ENCODE measurements around the gene ZNF143.
A peak's percentile ranks its signal among the peaks of the same experiment; 100 is the strongest.
"Not testable (repeated sequence)": the region's sequence is repeated elsewhere in the genome, so short reads cannot be mapped to it uniquely, and the experiment has no call there.

Gene ZNF143

GRCh38 chr11:9549216-9549615, 88.4 kb downstream of the ZNF143 start:
- DNase-seq (ENCODE audit: low read depth), result not testable (repeated sequence)

GRCh38 chr11:9550191-9550628, 89.4 kb downstream of the ZNF143 start:
- DNase-seq (ENCODE audit: low read depth), result no peak

- DNase-seq (ENCODE audit: low read depth), result no peak
These were observed 100.6 kb downstream of the ZNF143 start for GRCh38 chr11:9561279-9561982.

- DNase-seq (ENCODE audit: low read depth), result no peak
These were observed 101.9 kb downstream of the ZNF143 start for GRCh38 chr11:9562716-9563115.

GRCh38 chr11:9563196-9563730, 102.5 kb downstream of the ZNF143 start:
- no peak for DNase-seq (ENCODE audit: low read depth)

- DNase-seq (ENCODE audit: low read depth), result peak; percentile 100
These were observed 105.2 kb downstream of the ZNF143 start for GRCh38 chr11:9565822-9566560.

GRCh38 chr11:9566561-9567063, 105.8 kb downstream of the ZNF143 start:
- no peak for DNase-seq (ENCODE audit: low read depth)

GRCh38 chr11:9567401-9567800, 106.6 kb downstream of the ZNF143 start:
- no peak for DNase-seq (ENCODE audit: low read depth)

- DNase-seq (ENCODE audit: low read depth), result no peak
These were observed 107.5 kb downstream of the ZNF143 start for GRCh38 chr11:9568161-9568853.

- DNase-seq (ENCODE audit: low read depth), result peak; percentile 81
These were observed 108.2 kb downstream of the ZNF143 start for GRCh38 chr11:9568854-9569587.

- DNase-seq (ENCODE audit: low read depth), result no peak
These were observed 108.9 kb downstream of the ZNF143 start for GRCh38 chr11:9569588-9570164.

GRCh38 chr11:9570313-9571025, 109.7 kb downstream of the ZNF143 start:
- no peak for DNase-seq (ENCODE audit: low read depth)

GRCh38 chr11:9571071-9571762, 110.4 kb downstream of the ZNF143 start:
- no peak for DNase-seq (ENCODE audit: low read depth)

- no peak for DNase-seq (ENCODE audit: low read depth)
These were observed 110.9 kb downstream of the ZNF143 start for GRCh38 chr11:9571763-9572115.

GRCh38 chr11:9573052-9573774, 112.4 kb downstream of the ZNF143 start, which contains the start of gene WEE1:
TSS of gene WEE1 (plus strand) at chr11:9573670. CDS start at chr11:9573934, 264 bp downstream.
- DNase-seq (ENCODE audit: low read depth), result peak; percentile 88

GRCh38 chr11:9573775-9574621, 113.2 kb downstream of the ZNF143 start:
- DNase-seq (ENCODE audit: low read depth), result no peak

- no peak for DNase-seq (ENCODE audit: low read depth)
These were observed 113.9 kb downstream of the ZNF143 start for GRCh38 chr11:9574622-9575259.

Data from non-pigmented ciliary epithelial cell (primary cell).